WTC11 (cell line): ENCODE measurements around the gene HEBP1. TPM values are rescaled to one million over a fixed set of nuclear protein-coding genes. Genes with fewer than 3 reads are reported as not detected.

Experiments used
- ATAC-seq: fragments of 200-7000 bp; cut with Tn5 transposase; 2 replicates; pipeline ENCODE4 v1.10.0; 2021; ENCODE audit warnings: mild to moderate bottlenecking, moderate library complexity
- CTCF ChIA-PET: fragments of 300-600 bp; sonication (Branson Sonifier 250); formaldehyde crosslinking; loops from one replicate; lab custom pipeline; 2021; ENCODE audit warnings: antibody characterized with exemption; lab: Charles Lee
- POLR2A ChIA-PET: fragments of 350-600 bp; sonication (Branson Sonifier 250); formaldehyde crosslinking; loops from one replicate; lab custom pipeline; 2021; ENCODE audit warnings: antibody characterized with exemption; lab: Charles Lee
- DNase-seq: peaks from one replicate; pipeline ENCODE4 v3.0.0; 2021; ENCODE audit warnings: low spot score
- H3K27ac Mint-ChIP-seq: 2 replicates; pipeline ENCODE4 v1.8.0; 2021; ENCODE audit warnings: mixed read lengths
- H3K27me3 Mint-ChIP-seq: 2 replicates; pipeline ENCODE4 v1.8.0; 2021; ENCODE audit warnings: low read depth, mild to moderate bottlenecking, moderate library complexity, mixed read lengths
- H3K36me3 Mint-ChIP-seq: 2 replicates; pipeline ENCODE4 v1.8.0; 2021; ENCODE audit warnings: mixed read lengths
- H3K4me1 Mint-ChIP-seq: 2 replicates; pipeline ENCODE4 v1.8.0; 2022; ENCODE audit warnings: mixed read lengths
- H3K4me3 Mint-ChIP-seq: 2 replicates; pipeline ENCODE4 v1.8.0; 2021; ENCODE audit warnings: mild to moderate bottlenecking, moderate library complexity, mixed read lengths
- H3K9me3 Mint-ChIP-seq: 2 replicates; pipeline ENCODE4 v1.8.0; 2021; ENCODE audit warnings: mixed read lengths
- CBFB ChIP-seq: sonication (generic); formaldehyde crosslinking; IDR thresholded peaks from 2 replicates; pipeline ENCODE4 v1.8.1; 2022; ENCODE audit warnings: mild to moderate bottlenecking, low read depth, missing genetic modification reagents
- ESRRA ChIP-seq: sonication (generic); formaldehyde crosslinking; IDR thresholded peaks from 2 replicates; pipeline ENCODE4 v1.8.1; 2022; ENCODE audit warnings: mild to moderate bottlenecking, missing genetic modification reagents, borderline replicate concordance
- GRHL2 ChIP-seq: fragments of 250-450 bp; sonication (Bioruptor Pico); IDR thresholded peaks from 2 replicates; pipeline ENCODE4 v1.8.0; 2022; ENCODE audit warnings: mild to moderate bottlenecking, moderate library complexity; ENCODE audit not compliant: insufficient replicate concordance, severe bottlenecking
- JUN ChIP-seq: sonication (generic); formaldehyde crosslinking; IDR thresholded peaks from 2 replicates; pipeline ENCODE4 v1.8.0; 2023; ENCODE audit warnings: mild to moderate bottlenecking, missing genetic modification reagents
- KAT7 ChIP-seq: sonication (generic); formaldehyde crosslinking; IDR thresholded peaks from 2 replicates; pipeline ENCODE4 v1.8.1; 2023; ENCODE audit warnings: missing genetic modification reagents, mild to moderate bottlenecking, borderline replicate concordance
- MYBL2 ChIP-seq: sonication (generic); formaldehyde crosslinking; IDR thresholded peaks from 2 replicates; pipeline ENCODE4 v1.8.1; 2023; ENCODE audit warnings: mild to moderate bottlenecking, moderate library complexity, missing genetic modification reagents
- NR2C2 ChIP-seq: sonication (generic); formaldehyde crosslinking; IDR thresholded peaks from 2 replicates; pipeline ENCODE4 v1.8.0; 2022; ENCODE audit warnings: mild to moderate bottlenecking, missing genetic modification reagents
- SMAD3 ChIP-seq: sonication (generic); formaldehyde crosslinking; IDR thresholded peaks from 2 replicates; pipeline ENCODE4 v1.8.0; 2022; ENCODE audit warnings: missing genetic modification reagents, mild to moderate bottlenecking, borderline replicate concordance
- TEAD1 ChIP-seq: sonication (generic); formaldehyde crosslinking; IDR thresholded peaks from 2 replicates; pipeline ENCODE4 v1.8.0; 2022; ENCODE audit warnings: mild to moderate bottlenecking, missing genetic modification reagents
- ZBTB21 ChIP-seq: sonication (generic); formaldehyde crosslinking; IDR thresholded peaks from 2 replicates; pipeline ENCODE4 v1.8.1; 2023; ENCODE audit warnings: mild to moderate bottlenecking, missing genetic modification reagents, borderline replicate concordance
- ZNF121 ChIP-seq: sonication (generic); formaldehyde crosslinking; IDR thresholded peaks from 2 replicates; pipeline ENCODE4 v1.8.0; 2023; ENCODE audit warnings: missing genetic modification reagents
- ZNF263 ChIP-seq: sonication (generic); formaldehyde crosslinking; IDR thresholded peaks from 2 replicates; pipeline ENCODE4 v1.8.1; 2022; ENCODE audit warnings: low read depth, mild to moderate bottlenecking, moderate library complexity, missing genetic modification reagents
- ZNF317 ChIP-seq: sonication (generic); formaldehyde crosslinking; IDR thresholded peaks from 2 replicates; pipeline ENCODE4 v1.8.1; 2023; ENCODE audit warnings: low read depth, mild to moderate bottlenecking, moderate library complexity, missing genetic modification reagents, borderline replicate concordance
- total RNA-seq: library from RNA; stranded (reverse); gene quantifications from 3 replicates; pipeline ENCODE4 v1.2.3, GENCODE V29; 2021
- TF ChIP-seq, protein P1 (sequence below): sonication (generic); formaldehyde crosslinking; IDR thresholded peaks from 2 replicates; pipeline ENCODE4 v1.8.1; 2023; ENCODE audit warnings: mild to moderate bottlenecking, missing genetic modification reagents, moderate library complexity
- TF ChIP-seq, protein P2 (sequence below): sonication (generic); formaldehyde crosslinking; IDR thresholded peaks from 2 replicates; pipeline ENCODE4 v1.8.0; 2022; ENCODE audit warnings: mild to moderate bottlenecking, missing genetic modification reagents
- TF ChIP-seq, protein P3 (sequence below): sonication (generic); formaldehyde crosslinking; conservative IDR thresholded peaks from 2 replicates; pipeline ENCODE4 v1.8.1; 2023; ENCODE audit warnings: mild to moderate bottlenecking, low read depth, missing genetic modification reagents, moderate library complexity
- TF ChIP-seq, protein P4 (sequence below): sonication (generic); formaldehyde crosslinking; IDR thresholded peaks from 2 replicates; pipeline ENCODE4 v1.8.0; 2023; ENCODE audit warnings: mild to moderate bottlenecking, missing genetic modification reagents
- TF ChIP-seq, protein P5 (sequence below): sonication (generic); formaldehyde crosslinking; IDR thresholded peaks from 2 replicates; pipeline ENCODE4 v1.8.0; 2022; ENCODE audit warnings: mild to moderate bottlenecking, missing genetic modification reagents
- TF ChIP-seq, protein P6 (sequence below): sonication (generic); formaldehyde crosslinking; IDR thresholded peaks from 2 replicates; pipeline ENCODE4 v1.8.1; 2022; ENCODE audit warnings: low read depth, missing genetic modification reagents, borderline replicate concordance
- TF ChIP-seq, protein P7 (sequence below): sonication (generic); formaldehyde crosslinking; IDR thresholded peaks from 2 replicates; pipeline ENCODE4 v1.8.1; 2022; ENCODE audit warnings: low read depth, mild to moderate bottlenecking, moderate library complexity, missing genetic modification reagents, borderline replicate concordance

Gene HEBP1
- total RNA-seq, 1 experiment from 2014 or later, result 61.8 TPM

DNA sequence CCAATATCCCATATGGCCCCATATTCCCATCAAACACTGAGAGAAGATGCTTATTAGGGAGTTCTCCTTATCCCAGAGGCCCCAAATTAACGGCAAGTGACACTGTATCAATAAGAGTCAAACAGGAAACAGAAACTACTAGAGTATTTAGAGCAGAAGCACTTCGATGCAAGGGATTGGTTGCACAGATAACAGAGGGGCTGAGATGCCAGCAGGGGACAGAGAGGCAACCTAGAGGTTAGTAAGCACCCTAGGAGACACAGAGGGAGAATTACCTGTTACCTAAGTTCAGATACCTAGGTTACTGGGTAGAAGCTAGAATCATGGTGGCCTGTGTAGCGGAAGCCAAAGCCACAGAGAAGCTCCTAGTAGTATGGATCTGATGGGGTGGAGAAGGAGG lies 2.9 kb downstream of the HEBP1 start (continued):
- TF ChIP-seq, protein P1, sequence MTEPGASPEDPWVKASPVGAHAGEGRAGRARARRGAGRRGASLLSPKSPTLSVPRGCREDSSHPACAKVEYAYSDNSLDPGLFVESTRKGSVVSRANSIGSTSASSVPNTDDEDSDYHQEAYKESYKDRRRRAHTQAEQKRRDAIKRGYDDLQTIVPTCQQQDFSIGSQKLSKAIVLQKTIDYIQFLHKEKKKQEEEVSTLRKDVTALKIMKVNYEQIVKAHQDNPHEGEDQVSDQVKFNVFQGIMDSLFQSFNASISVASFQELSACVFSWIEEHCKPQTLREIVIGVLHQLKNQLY (CRISPR knock-in tag), result no peak
- TF ChIP-seq JUN (CRISPR knock-in tag) (no peak), KAT7 (CRISPR knock-in tag) (no peak), ZBTB21 (CRISPR knock-in tag) (no peak)
- TF ChIP-seq, protein P2, sequence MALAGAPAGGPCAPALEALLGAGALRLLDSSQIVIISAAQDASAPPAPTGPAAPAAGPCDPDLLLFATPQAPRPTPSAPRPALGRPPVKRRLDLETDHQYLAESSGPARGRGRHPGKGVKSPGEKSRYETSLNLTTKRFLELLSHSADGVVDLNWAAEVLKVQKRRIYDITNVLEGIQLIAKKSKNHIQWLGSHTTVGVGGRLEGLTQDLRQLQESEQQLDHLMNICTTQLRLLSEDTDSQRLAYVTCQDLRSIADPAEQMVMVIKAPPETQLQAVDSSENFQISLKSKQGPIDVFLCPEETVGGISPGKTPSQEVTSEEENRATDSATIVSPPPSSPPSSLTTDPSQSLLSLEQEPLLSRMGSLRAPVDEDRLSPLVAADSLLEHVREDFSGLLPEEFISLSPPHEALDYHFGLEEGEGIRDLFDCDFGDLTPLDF (CRISPR knock-in tag), result no peak

DNA sequence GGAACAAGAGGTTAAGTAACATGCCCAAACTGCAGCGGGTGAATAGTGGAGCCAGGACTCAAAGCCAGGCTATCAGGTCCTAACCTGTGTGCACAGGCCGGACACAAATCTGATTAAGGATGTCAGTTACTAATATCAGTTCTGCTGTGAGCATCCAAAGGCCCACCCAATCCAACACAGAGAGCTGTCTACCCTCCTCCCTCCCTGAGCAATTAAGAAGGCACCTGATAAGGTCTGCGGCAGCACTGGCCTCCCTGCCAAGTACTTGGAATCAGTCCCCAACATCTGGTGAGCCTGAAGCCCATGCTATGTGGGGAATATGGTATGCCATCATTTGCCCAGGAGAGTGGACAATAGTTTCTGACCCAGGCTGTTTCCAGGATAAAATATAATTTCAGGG lies 3.9 kb downstream of the HEBP1 start:
- Mint-ChIP-seq H3K36me3 (peaks cover 11% of the 10 kb centered on the region), H3K4me3 (no peak overlapping the region), H3K4me1 (peaks cover 52% of the 10 kb centered on the region), H3K27me3 (peaks cover 3% of the 10 kb centered on the region; the same call in 1 of the 2 replicates), H3K9me3 (peaks cover 5% of the 10 kb centered on the region; the same call in 1 of the 2 replicates), H3K27ac (no peak overlapping the region)
- no peak for DNase-seq
- TF ChIP-seq ZNF263 (CRISPR knock-in tag) (no peak), CBFB (CRISPR knock-in tag) (no peak), GRHL2 (CRISPR knock-in tag) (no peak)
- TF ChIP-seq, protein P3, sequence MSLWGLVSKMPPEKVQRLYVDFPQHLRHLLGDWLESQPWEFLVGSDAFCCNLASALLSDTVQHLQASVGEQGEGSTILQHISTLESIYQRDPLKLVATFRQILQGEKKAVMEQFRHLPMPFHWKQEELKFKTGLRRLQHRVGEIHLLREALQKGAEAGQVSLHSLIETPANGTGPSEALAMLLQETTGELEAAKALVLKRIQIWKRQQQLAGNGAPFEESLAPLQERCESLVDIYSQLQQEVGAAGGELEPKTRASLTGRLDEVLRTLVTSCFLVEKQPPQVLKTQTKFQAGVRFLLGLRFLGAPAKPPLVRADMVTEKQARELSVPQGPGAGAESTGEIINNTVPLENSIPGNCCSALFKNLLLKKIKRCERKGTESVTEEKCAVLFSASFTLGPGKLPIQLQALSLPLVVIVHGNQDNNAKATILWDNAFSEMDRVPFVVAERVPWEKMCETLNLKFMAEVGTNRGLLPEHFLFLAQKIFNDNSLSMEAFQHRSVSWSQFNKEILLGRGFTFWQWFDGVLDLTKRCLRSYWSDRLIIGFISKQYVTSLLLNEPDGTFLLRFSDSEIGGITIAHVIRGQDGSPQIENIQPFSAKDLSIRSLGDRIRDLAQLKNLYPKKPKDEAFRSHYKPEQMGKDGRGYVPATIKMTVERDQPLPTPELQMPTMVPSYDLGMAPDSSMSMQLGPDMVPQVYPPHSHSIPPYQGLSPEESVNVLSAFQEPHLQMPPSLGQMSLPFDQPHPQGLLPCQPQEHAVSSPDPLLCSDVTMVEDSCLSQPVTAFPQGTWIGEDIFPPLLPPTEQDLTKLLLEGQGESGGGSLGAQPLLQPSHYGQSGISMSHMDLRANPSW (CRISPR knock-in tag), result no peak
- ATAC-seq, result no peak
- CTCF ChIA-PET, result no interaction called here
- POLR2A ChIA-PET, result no interaction called here

DNA sequence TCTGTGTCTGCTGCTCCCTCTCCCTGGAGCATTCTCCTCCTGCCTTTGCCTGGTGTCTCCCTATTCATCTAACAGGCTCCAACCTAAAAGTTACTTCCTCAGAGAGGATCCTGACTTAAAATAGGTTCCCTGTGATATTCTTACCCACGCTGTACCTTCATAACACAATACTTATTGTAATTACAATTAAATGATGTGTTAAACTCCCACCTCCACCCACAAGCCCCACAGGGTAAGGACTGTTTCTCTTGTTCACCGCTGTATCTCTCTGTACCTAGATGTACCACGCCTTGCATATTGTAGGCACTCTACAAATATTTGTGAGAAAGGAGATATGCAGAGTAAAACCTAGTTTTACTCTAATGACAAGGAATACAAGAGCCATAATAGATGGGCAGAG lies 5.0 kb downstream of the HEBP1 start:
- no peak overlapping the region for H3K4me3 Mint-ChIP-seq
- H3K9me3 Mint-ChIP-seq, result peaks cover 5% of the 10 kb centered on the region; the same call in 1 of the 2 replicates
- H3K4me1 Mint-ChIP-seq, result peaks cover 61% of the 10 kb centered on the region
- CTCF ChIA-PET, result interaction anchor here (1.5 to 2.1 kb wide), 2 partner anchors 9 to 29 kb away, joined by 3 to 8 read pairs; no protein-coding TSS in a partner anchor
- DNase-seq (no peak), ATAC-seq (no peak)
- no peak overlapping the region for H3K27ac Mint-ChIP-seq
- peaks cover 11% of the 10 kb centered on the region for H3K36me3 Mint-ChIP-seq
- no peaks in the 10 kb centered on the region for H3K27me3 Mint-ChIP-seq
- POLR2A ChIA-PET, result no interaction called here
- TF ChIP-seq NR2C2 (CRISPR knock-in tag), result no peak
- no peak for TF ChIP-seq ZNF121
- TF ChIP-seq, protein P4, sequence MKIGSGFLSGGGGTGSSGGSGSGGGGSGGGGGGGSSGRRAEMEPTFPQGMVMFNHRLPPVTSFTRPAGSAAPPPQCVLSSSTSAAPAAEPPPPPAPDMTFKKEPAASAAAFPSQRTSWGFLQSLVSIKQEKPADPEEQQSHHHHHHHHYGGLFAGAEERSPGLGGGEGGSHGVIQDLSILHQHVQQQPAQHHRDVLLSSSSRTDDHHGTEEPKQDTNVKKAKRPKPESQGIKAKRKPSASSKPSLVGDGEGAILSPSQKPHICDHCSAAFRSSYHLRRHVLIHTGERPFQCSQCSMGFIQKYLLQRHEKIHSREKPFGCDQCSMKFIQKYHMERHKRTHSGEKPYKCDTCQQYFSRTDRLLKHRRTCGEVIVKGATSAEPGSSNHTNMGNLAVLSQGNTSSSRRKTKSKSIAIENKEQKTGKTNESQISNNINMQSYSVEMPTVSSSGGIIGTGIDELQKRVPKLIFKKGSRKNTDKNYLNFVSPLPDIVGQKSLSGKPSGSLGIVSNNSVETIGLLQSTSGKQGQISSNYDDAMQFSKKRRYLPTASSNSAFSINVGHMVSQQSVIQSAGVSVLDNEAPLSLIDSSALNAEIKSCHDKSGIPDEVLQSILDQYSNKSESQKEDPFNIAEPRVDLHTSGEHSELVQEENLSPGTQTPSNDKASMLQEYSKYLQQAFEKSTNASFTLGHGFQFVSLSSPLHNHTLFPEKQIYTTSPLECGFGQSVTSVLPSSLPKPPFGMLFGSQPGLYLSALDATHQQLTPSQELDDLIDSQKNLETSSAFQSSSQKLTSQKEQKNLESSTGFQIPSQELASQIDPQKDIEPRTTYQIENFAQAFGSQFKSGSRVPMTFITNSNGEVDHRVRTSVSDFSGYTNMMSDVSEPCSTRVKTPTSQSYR (CRISPR knock-in tag), result no peak
- TF ChIP-seq, protein P5, sequence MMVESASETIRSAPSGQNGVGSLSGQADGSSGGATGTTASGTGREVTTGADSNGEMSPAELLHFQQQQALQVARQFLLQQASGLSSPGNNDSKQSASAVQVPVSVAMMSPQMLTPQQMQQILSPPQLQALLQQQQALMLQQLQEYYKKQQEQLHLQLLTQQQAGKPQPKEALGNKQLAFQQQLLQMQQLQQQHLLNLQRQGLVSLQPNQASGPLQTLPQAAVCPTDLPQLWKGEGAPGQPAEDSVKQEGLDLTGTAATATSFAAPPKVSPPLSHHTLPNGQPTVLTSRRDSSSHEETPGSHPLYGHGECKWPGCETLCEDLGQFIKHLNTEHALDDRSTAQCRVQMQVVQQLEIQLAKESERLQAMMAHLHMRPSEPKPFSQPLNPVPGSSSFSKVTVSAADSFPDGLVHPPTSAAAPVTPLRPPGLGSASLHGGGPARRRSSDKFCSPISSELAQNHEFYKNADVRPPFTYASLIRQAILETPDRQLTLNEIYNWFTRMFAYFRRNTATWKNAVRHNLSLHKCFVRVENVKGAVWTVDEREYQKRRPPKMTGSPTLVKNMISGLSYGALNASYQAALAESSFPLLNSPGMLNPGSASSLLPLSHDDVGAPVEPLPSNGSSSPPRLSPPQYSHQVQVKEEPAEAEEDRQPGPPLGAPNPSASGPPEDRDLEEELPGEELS (CRISPR knock-in tag), result no peak
- TF ChIP-seq SMAD3, result no peak
- TF ChIP-seq MYBL2 (CRISPR knock-in tag), result no peak
- no peak for TF ChIP-seq TEAD1
- no peak for TF ChIP-seq ESRRA
- TF ChIP-seq, protein P6, sequence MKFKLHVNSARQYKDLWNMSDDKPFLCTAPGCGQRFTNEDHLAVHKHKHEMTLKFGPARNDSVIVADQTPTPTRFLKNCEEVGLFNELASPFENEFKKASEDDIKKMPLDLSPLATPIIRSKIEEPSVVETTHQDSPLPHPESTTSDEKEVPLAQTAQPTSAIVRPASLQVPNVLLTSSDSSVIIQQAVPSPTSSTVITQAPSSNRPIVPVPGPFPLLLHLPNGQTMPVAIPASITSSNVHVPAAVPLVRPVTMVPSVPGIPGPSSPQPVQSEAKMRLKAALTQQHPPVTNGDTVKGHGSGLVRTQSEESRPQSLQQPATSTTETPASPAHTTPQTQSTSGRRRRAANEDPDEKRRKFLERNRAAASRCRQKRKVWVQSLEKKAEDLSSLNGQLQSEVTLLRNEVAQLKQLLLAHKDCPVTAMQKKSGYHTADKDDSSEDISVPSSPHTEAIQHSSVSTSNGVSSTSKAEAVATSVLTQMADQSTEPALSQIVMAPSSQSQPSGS (CRISPR knock-in tag), result no peak
- no peak for TF ChIP-seq GRHL2 (CRISPR knock-in tag)
- TF ChIP-seq ZNF317, result no peak
- TF ChIP-seq, protein P7, sequence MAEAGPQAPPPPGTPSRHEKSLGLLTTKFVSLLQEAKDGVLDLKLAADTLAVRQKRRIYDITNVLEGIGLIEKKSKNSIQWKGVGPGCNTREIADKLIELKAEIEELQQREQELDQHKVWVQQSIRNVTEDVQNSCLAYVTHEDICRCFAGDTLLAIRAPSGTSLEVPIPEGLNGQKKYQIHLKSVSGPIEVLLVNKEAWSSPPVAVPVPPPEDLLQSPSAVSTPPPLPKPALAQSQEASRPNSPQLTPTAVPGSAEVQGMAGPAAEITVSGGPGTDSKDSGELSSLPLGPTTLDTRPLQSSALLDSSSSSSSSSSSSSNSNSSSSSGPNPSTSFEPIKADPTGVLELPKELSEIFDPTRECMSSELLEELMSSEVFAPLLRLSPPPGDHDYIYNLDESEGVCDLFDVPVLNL (CRISPR knock-in tag), result no peak
- no peak for TF ChIP-seq ZNF263 (CRISPR knock-in tag)
- no peak for TF ChIP-seq CBFB (CRISPR knock-in tag)
